T-helper 2 cell treated with Interferon-gamma antibody and Interleukin-4, amounts not matched to agents 5 μg/mL and 100 μg/mL, for 36 hours (primary cell): ENCODE data around the gene P3R3URF.

Source experiments
- DNase-seq: peaks from one replicate; pipeline ENCODE4 v3.0.0; 2021; ENCODE audit warnings: low spot score
- H3K27ac Mint-ChIP-seq: one replicate; pipeline ENCODE4 v1.8.0; 2021; ENCODE audit warnings: mild to moderate bottlenecking, mixed read lengths
- H3K27me3 Mint-ChIP-seq: one replicate; pipeline ENCODE4 v1.8.0; 2021; ENCODE audit warnings: low read depth, mixed read lengths
- H3K36me3 Mint-ChIP-seq: one replicate; pipeline ENCODE4 v1.8.0; 2021; ENCODE audit warnings: low read depth, mixed read lengths
- H3K4me1 Mint-ChIP-seq: one replicate; pipeline ENCODE4 v1.8.0; 2021; ENCODE audit warnings: low read depth, mixed read lengths
- H3K4me3 Mint-ChIP-seq: one replicate; pipeline ENCODE4 v1.8.0; 2022; ENCODE audit warnings: mild to moderate bottlenecking, moderate library complexity, mixed read lengths
- H3K9me3 Mint-ChIP-seq: one replicate; pipeline ENCODE4 v1.8.0; 2021; ENCODE audit warnings: mixed read lengths

P3R3URF gene

GRCh38 chr1:46187106-46187869, 11.0 kb upstream of the P3R3URF start:
- Mint-ChIP-seq H3K27ac (no peak overlapping the region), H3K36me3 (peaks cover 8% of the 10 kb centered on the region), H3K4me3 (no peak overlapping the region), H3K9me3 (no peaks in the 10 kb centered on the region), H3K27me3 (no peaks in the 10 kb centered on the region), H3K4me1 (no peaks in the 10 kb centered on the region)
- no peak for DNase-seq

GRCh38 chr1:46186076-46186475, 9.8 kb upstream of the P3R3URF start:
- Mint-ChIP-seq H3K27me3 (no peaks in the 10 kb centered on the region), H3K36me3 (peaks cover 6% of the 10 kb centered on the region), H3K9me3 (no peaks in the 10 kb centered on the region), H3K27ac (no peak overlapping the region), H3K4me3 (no peak overlapping the region), H3K4me1 (no peaks in the 10 kb centered on the region)
- DNase-seq = no peak

- Mint-ChIP-seq H3K27me3 (no peaks in the 10 kb centered on the region), H3K4me1 (no peaks in the 10 kb centered on the region), H3K4me3 (no peak overlapping the region), H3K9me3 (no peaks in the 10 kb centered on the region), H3K27ac (peak overlapping the region; percentile 58), H3K36me3 (peaks cover 5% of the 10 kb centered on the region)
- peak; percentile 67 for DNase-seq
Measured at GRCh38 chr1:46184920-46185658, 8.8 kb upstream of the P3R3URF start.

GRCh38 chr1:46183926-46184557, 7.8 kb upstream of the P3R3URF start:
- Mint-ChIP-seq H3K4me1 (no peaks in the 10 kb centered on the region), H3K27me3 (no peaks in the 10 kb centered on the region), H3K4me3 (no peak overlapping the region), H3K36me3 (no peaks in the 10 kb centered on the region), H3K9me3 (no peaks in the 10 kb centered on the region), H3K27ac (no peak overlapping the region)
- no peak for DNase-seq

- H3K4me3 Mint-ChIP-seq = no peak overlapping the region
- DNase-seq = no peak
- H3K9me3 Mint-ChIP-seq = no peaks in the 10 kb centered on the region
- H3K36me3 Mint-ChIP-seq = no peaks in the 10 kb centered on the region
- H3K27ac Mint-ChIP-seq = no peak overlapping the region
- H3K4me1 Mint-ChIP-seq = no peaks in the 10 kb centered on the region
- no peaks in the 10 kb centered on the region for H3K27me3 Mint-ChIP-seq
Measured at GRCh38 chr1:46183079-46183847, 7.0 kb upstream of the P3R3URF start.

- Mint-ChIP-seq H3K9me3 (no peaks in the 10 kb centered on the region), H3K4me3 (no peak overlapping the region), H3K36me3 (no peaks in the 10 kb centered on the region), H3K27ac (no peak overlapping the region), H3K4me1 (no peaks in the 10 kb centered on the region), H3K27me3 (no peaks in the 10 kb centered on the region)
- no peak for DNase-seq
Measured at GRCh38 chr1:46181343-46182260, 5.3 kb upstream of the P3R3URF start.

GRCh38 chr1:46180082-46180616, 3.9 kb upstream of the P3R3URF start:
- H3K36me3 Mint-ChIP-seq = no peaks in the 10 kb centered on the region
- no peaks in the 10 kb centered on the region for H3K9me3 Mint-ChIP-seq
- H3K27ac Mint-ChIP-seq = no peak overlapping the region
- no peak overlapping the region for H3K4me3 Mint-ChIP-seq
- H3K27me3 Mint-ChIP-seq = no peaks in the 10 kb centered on the region
- H3K4me1 Mint-ChIP-seq = no peaks in the 10 kb centered on the region
- DNase-seq = no peak

GRCh38 chr1:46179138-46180081, 3.1 kb upstream of the P3R3URF start:
- Mint-ChIP-seq H3K4me3 (no peak overlapping the region), H3K36me3 (no peaks in the 10 kb centered on the region), H3K4me1 (no peaks in the 10 kb centered on the region), H3K27ac (no peak overlapping the region), H3K27me3 (no peaks in the 10 kb centered on the region), H3K9me3 (no peaks in the 10 kb centered on the region)
- DNase-seq = peak; percentile 40

GRCh38 chr1:46175243-46175642, 1.0 kb downstream of the P3R3URF start:
- no peaks in the 10 kb centered on the region for H3K36me3 Mint-ChIP-seq
- peaks cover 2% of the 10 kb centered on the region for H3K27me3 Mint-ChIP-seq
- H3K9me3 Mint-ChIP-seq = no peaks in the 10 kb centered on the region
- no peak overlapping the region for H3K27ac Mint-ChIP-seq
- no peaks in the 10 kb centered on the region for H3K4me1 Mint-ChIP-seq
- no peak overlapping the region for H3K4me3 Mint-ChIP-seq
- no peak for DNase-seq

GRCh38 chr1:46174448-46175231, 1.6 kb downstream of the P3R3URF start, which contains the start of gene TSPAN1:
Gene TSPAN1, plus strand, starts transcription at chr1:46175087. Its CDS starts 6,021 bp downstream, at chr1:46181108.
- no peak for DNase-seq
- Mint-ChIP-seq H3K9me3 (no peaks in the 10 kb centered on the region), H3K27me3 (peaks cover 2% of the 10 kb centered on the region), H3K27ac (no peak within 1 kb of the TSS), H3K36me3 (no peaks in the 10 kb centered on the region), H3K4me3 (no peak within 1 kb of the TSS), H3K4me1 (no peaks in the 10 kb centered on the region)

- Mint-ChIP-seq H3K4me1 (no peaks in the 10 kb centered on the region), H3K27me3 (peaks cover 6% of the 10 kb centered on the region), H3K27ac (no peak overlapping the region), H3K36me3 (no peaks in the 10 kb centered on the region), H3K4me3 (no peak overlapping the region), H3K9me3 (no peaks in the 10 kb centered on the region)
- no peak for DNase-seq
Measured at GRCh38 chr1:46173361-46173856, 2.9 kb downstream of the P3R3URF start.
